NB4 (cell line): Measurements from ENCODE around the gene DEFB110.

Experiments used
- CTCF ChIP-seq: IDR thresholded peaks from one replicate; pipeline ENCODE4 v1.5.1; 2012; ENCODE audit warnings: low read depth, low read length
- MYC ChIP-seq: IDR thresholded peaks from 2 replicates; pipeline ENCODE4 v1.6.1; 2011; ENCODE audit warnings: low read depth, low read length
- POLR2A ChIP-seq: IDR thresholded peaks from 2 replicates; pipeline ENCODE4 v1.6.1; 2011; ENCODE audit warnings: mild to moderate bottlenecking; ENCODE audit not compliant: insufficient read length; ENCODE audit errors: extremely low read depth
- TF ChIP-seq, protein P1 (sequence below): IDR thresholded peaks from 2 replicates; pipeline ENCODE4 v1.6.1; 2011; ENCODE audit warnings: low read depth, low read length

GRCh38 chr6:50030350-50030749, 8.6 kb upstream of the DEFB110 start:
- no peak for TF ChIP-seq CTCF
- no peak for TF ChIP-seq POLR2A
- TF ChIP-seq, protein P1, sequence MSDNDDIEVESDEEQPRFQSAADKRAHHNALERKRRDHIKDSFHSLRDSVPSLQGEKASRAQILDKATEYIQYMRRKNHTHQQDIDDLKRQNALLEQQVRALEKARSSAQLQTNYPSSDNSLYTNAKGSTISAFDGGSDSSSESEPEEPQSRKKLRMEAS, result no peak
- TF ChIP-seq MYC, result no peak
